Omental fat pad (tissue), 4 donors: Measurements from ENCODE around the gene STRIP1. TPM values are rescaled to one million over a fixed set of nuclear protein-coding genes. Genes with fewer than 3 reads are reported as not detected.

Experiments
- ATAC-seq: fragments of 150-250 bp; one replicate; pipeline ENCODE4 v1.9.1; 2016; ENCODE audit warnings: mild to moderate bottlenecking, moderate library complexity; ENCODE audit not compliant: low FRiP score
- DNase-seq: peaks from one replicate; pipeline ENCODE4 v3.0.0-alpha.2; 2019; ENCODE audit warnings: low spot score
- CTCF ChIP-seq, 3 donors: fragments of 450-650 bp; IDR thresholded peaks; one replicate each; pipeline ENCODE4 v1.5.1; 2016 to 2017; ENCODE audit warnings: antibody characterized with exemption in 3 of 3, mild to moderate bottlenecking in 3 of 3, moderate library complexity in 2 of 3
- total RNA-seq, 4 donors: library from RNA; depleted of rRNA; stranded (reverse); fragments of >200 nt; gene quantifications; one replicate each; pipeline ENCODE4 v1.1.0, GENCODE V29; 2016

STRIP1 gene
- total RNA-seq, 4 donors from 2014 or later: 36.7 to 50.7 (median 46.1) TPM

- ATAC-seq (no peak), DNase-seq (no peak)
- TF ChIP-seq CTCF (IDR thresholded peaks at IDR 0.05): no peak
These were observed 28.2 kb downstream of the STRIP1 start for GRCh38 chr1:110062612-110063011.

GRCh38 chr1:110063781-110064180 is 29.4 kb downstream of the STRIP1 start:
- no peak for TF ChIP-seq CTCF (IDR thresholded peaks at IDR 0.05)
- ATAC-seq (no peak), DNase-seq (no peak)

- no peak for DNase-seq
- no peak for TF ChIP-seq CTCF (IDR thresholded peaks at IDR 0.05)
- no peak for ATAC-seq
These were observed 30.3 kb downstream of the STRIP1 start for GRCh38 chr1:110064576-110065337.

- TF ChIP-seq CTCF (IDR thresholded peaks at IDR 0.05): no peak
- no peak for ATAC-seq
- DNase-seq: no peak
These were observed 31.4 kb downstream of the STRIP1 start for GRCh38 chr1:110065841-110066240.

- DNase-seq (no peak), ATAC-seq (no peak)
- TF ChIP-seq CTCF (IDR thresholded peaks at IDR 0.05): no peak
These were observed 33.1 kb downstream of the STRIP1 start for GRCh38 chr1:110067479-110067892.

GRCh38 chr1:110067893-110068645 is 33.6 kb downstream of the STRIP1 start:
- ATAC-seq (no peak), DNase-seq (no peak)
- no peak for TF ChIP-seq CTCF (IDR thresholded peaks at IDR 0.05)
